ENCODE measurements around the gene MADCAM1.

DNA sequence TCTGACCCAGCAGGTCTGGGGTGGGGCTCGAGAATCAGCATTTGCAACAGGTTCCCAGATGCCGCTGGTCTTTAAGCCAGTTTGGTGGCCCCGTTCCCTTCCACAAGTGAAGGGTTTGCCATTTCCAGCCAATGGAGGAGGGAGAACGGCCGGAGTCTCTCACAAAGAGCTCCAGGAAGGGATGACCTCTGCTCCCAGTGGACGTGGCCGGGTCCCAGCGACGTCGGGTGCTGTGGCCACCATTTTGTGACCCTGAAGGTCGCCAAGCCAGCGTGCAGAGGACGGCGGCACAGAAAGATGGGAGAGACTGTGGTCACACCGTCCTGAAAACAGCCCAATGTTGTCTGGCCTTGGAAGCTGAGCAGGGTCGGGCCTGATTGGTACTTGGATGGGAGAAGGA lies 43.5 kb upstream of the MADCAM1 start:
- TF ChIP-seq, protein P1, sequence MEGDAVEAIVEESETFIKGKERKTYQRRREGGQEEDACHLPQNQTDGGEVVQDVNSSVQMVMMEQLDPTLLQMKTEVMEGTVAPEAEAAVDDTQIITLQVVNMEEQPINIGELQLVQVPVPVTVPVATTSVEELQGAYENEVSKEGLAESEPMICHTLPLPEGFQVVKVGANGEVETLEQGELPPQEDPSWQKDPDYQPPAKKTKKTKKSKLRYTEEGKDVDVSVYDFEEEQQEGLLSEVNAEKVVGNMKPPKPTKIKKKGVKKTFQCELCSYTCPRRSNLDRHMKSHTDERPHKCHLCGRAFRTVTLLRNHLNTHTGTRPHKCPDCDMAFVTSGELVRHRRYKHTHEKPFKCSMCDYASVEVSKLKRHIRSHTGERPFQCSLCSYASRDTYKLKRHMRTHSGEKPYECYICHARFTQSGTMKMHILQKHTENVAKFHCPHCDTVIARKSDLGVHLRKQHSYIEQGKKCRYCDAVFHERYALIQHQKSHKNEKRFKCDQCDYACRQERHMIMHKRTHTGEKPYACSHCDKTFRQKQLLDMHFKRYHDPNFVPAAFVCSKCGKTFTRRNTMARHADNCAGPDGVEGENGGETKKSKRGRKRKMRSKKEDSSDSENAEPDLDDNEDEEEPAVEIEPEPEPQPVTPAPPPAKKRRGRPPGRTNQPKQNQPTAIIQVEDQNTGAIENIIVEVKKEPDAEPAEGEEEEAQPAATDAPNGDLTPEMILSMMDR (IDR thresholded peaks at IDR 0.05; ENCODE audit: poor library complexity), result no peak
- no peak for TF ChIP-seq EZH2phosphoT487 (IDR thresholded peaks at IDR 0.05; ENCODE audit: low read depth, severe bottlenecking, unreplicated experiment)

Data from hepatocyte (in vitro differentiated cells).